Spleen (tissue), 11 donors: Measurements from ENCODE around the gene TAX1BP3. TPM values are rescaled to one million over a fixed set of nuclear protein-coding genes. Genes with fewer than 3 reads are reported as not detected.
"Not testable (repeated sequence)": the region's sequence is repeated elsewhere in the genome, so short reads cannot be mapped to it uniquely, and the experiment has no call there.

Source experiments
- DNase-seq: peaks from one replicate; pipeline ENCODE4 v3.0.0-alpha.2; 2020
- H3K27ac ChIP-seq, 8 donors: fragments of 200-600 bp; sonication (generic) in 7 of 8; 1 replicate in 4 of 8; 2 replicates in 4 of 8; pipeline versions ENCODE4 v1.5.0 to v1.8.0; 2016 to 2021; ENCODE audit warnings: inconsistent platforms in 4 of 8, mild to moderate bottlenecking in 4 of 8, moderate library complexity in 1 of 8
- H3K27me3 ChIP-seq, 7 donors: fragments of 200-600 bp; sonication (generic) in 6 of 7; replicated peaks in 1 of 7; 1 replicate in 4 of 7; 2 replicates in 3 of 7; pipeline versions ENCODE4 v1.5.0 to v1.8.0; 2016 to 2021; ENCODE audit warnings: inconsistent platforms in 3 of 7, mild to moderate bottlenecking in 1 of 7
- H3K36me3 ChIP-seq, 6 donors: fragments of 200-600 bp; sonication (generic) in 5 of 6; 1 replicate in 4 of 6; 2 replicates in 2 of 6; pipeline versions ENCODE4 v1.5.0 to v1.8.0; 2016 to 2021; ENCODE audit warnings: inconsistent platforms in 2 of 6
- H3K4me1 ChIP-seq, 6 donors: fragments of 200-600 bp; sonication (generic) in 5 of 6; 1 replicate in 3 of 6; 2 replicates in 3 of 6; pipeline versions ENCODE4 v1.5.0 to v1.8.0; 2016 to 2021; ENCODE audit warnings: inconsistent platforms in 3 of 6
- H3K4me3 ChIP-seq, 8 donors: fragments of 200-600 bp; sonication (generic) in 7 of 8; 1 replicate in 4 of 8; 2 replicates in 4 of 8; pipeline versions ENCODE4 v1.5.0 to v1.8.0; 2016 to 2021; ENCODE audit warnings: inconsistent platforms in 4 of 8, mild to moderate bottlenecking in 4 of 8, moderate library complexity in 2 of 8
- H3K9me3 ChIP-seq, 8 donors: fragments of 200-600 bp; sonication (generic) in 7 of 8; 1 replicate in 4 of 8; 2 replicates in 4 of 8; pipeline versions ENCODE4 v1.5.0 to v1.8.0; 2016 to 2021; ENCODE audit warnings: inconsistent platforms in 4 of 8
- POLR2A ChIP-seq, 3 donors: fragments of 450-650 bp; IDR thresholded peaks; one replicate each; pipeline ENCODE4 v1.5.1; 2017; ENCODE audit warnings: antibody characterized with exemption in 3 of 3, mild to moderate bottlenecking in 1 of 3
- POLR2AphosphoS5 ChIP-seq, 3 donors: sonication (generic); formaldehyde crosslinking; IDR thresholded peaks; one replicate each; pipeline ENCODE4 v1.5.1; 2017; ENCODE audit warnings: antibody characterized with exemption in 3 of 3
- WGBS, 5 donors: extraction: QIAGEN DNeasy Blood & Tissue Kit in 3 of 5; methylation state at CpG; one replicate each; pipeline versions ENCODE4 v1.1.5 to v1.1.7; 2013 to 2018; 5-methylcytosine and 5-hydroxymethylcytosine counted together
- intact Hi-C: fragments of 100-400 bp; cut with DNase I; formaldehyde crosslinking; loops from one replicate; pipeline ENCODE4 v1.15.0; 2023; ENCODE audit warnings: low total_unique reads
- polyA plus RNA-seq, 3 donors: library from polyadenylated mRNA; stranded (reverse); fragments of 200-250 nt; gene quantifications; one replicate each; pipeline ENCODE4 v1.2.1, GENCODE V29; 2013
- total RNA-seq, 7 donors: library from RNA; depleted of rRNA in 3 of 7; stranded (reverse); fragments of >200 nt in 3 of 7; fragmentation: NEBNext Ultra II Directional in 4 of 7; extraction: Animal tissue kit (Norgen Biotek cat#: 25700) in 4 of 7; gene quantifications; one replicate each; pipeline versions ENCODE4 v1.1.0 to v1.2.1, GENCODE V29; 2016 to 2021
- TF ChIP-seq, protein P1 (sequence below), 11 experiments: fragments of 200-600 bp in 7 of 11; fragments of 450-650 bp in 4 of 11; sonication (generic) in 4 of 11; IDR thresholded peaks in 8 of 11; conservative IDR thresholded peaks in 3 of 11; 1 replicate in 7 of 11; 2 replicates in 4 of 11; pipeline versions ENCODE4 v1.4.0 to v1.8.0; 2016 to 2021; ENCODE audit warnings: antibody characterized with exemption in 11 of 11, inconsistent platforms in 4 of 11, mild to moderate bottlenecking in 1 of 11
- donor health status: healthy with polysubstance abuse.
- donor health status: DM: no; HTN: no; CAD: no; lungs with moderate emphysema.
- donor health status: DM: no; HTN: no; CAD: no.
- donor health status: Bipolar disorder and iron deficiency.
- donor health status: healthy.
- donor health status: DM: no; HTN: no; CAD: no.
- donor health status: DM: yes; HTN: yes; CAD: no.

The TAX1BP3 gene
- total and polyA plus RNA-seq, 10 donors = 32.9 to 65.7 (median 52.6) TPM

DNA sequence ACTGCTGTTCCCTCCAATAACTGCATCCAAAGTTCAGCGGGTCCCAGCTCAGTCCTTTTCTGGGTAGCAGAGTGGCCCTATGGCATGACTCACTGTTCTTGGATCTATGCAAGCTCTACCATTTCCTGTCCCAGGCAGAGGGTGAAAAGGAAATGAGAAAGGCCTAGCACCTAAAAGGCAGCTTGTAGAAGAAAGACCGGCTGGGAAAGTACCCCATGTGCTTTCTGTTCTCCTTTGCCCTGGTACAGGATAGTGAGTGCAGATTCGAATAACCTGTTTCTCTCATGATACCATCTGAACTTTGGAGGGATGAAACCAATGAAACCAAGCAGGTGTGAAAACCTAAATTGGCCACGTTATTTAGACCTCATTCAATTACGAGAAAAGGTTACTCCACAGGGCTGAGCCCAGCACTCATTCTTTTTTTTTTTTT is 42.6 kb upstream of the TAX1BP3 start:
- no peaks in the 10 kb centered on the region for H3K27me3 ChIP-seq
- H3K4me3 ChIP-seq = peak overlapping the region in 2 of 8 donors; percentile 12 to 41
- H3K4me1 ChIP-seq = peaks cover 25 to 83% (median 51%) of the 10 kb centered on the region in 6 donors
- WGBS, 5 donors = 15 to 37% (median 29%) methylated on average over 5 of the region's 5 CpGs
- DNase-seq = no peak
- H3K27ac ChIP-seq = peak overlapping the region in 7 of 8 donors; percentile 33 to 88 (median 81)
- TF ChIP-seq POLR2AphosphoS5 (IDR thresholded peaks at IDR 0.05) = peak in 2 of 3 donors; percentile 18 to 85
- TF ChIP-seq, protein P1, sequence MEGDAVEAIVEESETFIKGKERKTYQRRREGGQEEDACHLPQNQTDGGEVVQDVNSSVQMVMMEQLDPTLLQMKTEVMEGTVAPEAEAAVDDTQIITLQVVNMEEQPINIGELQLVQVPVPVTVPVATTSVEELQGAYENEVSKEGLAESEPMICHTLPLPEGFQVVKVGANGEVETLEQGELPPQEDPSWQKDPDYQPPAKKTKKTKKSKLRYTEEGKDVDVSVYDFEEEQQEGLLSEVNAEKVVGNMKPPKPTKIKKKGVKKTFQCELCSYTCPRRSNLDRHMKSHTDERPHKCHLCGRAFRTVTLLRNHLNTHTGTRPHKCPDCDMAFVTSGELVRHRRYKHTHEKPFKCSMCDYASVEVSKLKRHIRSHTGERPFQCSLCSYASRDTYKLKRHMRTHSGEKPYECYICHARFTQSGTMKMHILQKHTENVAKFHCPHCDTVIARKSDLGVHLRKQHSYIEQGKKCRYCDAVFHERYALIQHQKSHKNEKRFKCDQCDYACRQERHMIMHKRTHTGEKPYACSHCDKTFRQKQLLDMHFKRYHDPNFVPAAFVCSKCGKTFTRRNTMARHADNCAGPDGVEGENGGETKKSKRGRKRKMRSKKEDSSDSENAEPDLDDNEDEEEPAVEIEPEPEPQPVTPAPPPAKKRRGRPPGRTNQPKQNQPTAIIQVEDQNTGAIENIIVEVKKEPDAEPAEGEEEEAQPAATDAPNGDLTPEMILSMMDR (IDR thresholded peaks at IDR 0.05 in 8 of 11, conservative IDR thresholded peaks at IDR 0.05 in 3 of 11) = no peak
- peak in 1 of 3 donors; percentile 17 for TF ChIP-seq POLR2A (IDR thresholded peaks at IDR 0.05)
- intact Hi-C loops = no loop called here
- H3K9me3 ChIP-seq = no peaks in the 10 kb centered on the region
- peaks cover 0 to 44% (median 27%) of the 10 kb centered on the region in 6 donors for H3K36me3 ChIP-seq

DNA sequence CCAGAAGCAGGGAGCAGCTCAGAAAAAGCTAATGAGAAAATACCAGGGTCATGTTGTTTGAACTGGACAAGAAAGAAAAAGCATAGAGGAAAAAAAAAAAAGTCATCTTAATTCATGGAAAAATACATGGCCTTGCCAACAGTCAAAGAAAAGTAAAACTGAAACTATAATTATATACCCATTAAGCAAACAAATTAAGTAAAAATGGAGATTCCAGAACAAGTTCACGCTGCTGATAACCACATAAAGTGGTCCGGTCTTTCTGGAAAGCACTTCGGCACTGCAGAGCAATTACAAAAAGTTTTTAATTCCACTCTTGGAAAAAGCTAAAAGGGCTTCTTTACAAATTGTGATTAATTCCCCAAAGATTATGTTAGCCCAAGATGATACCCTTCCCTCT is 40.0 kb upstream of the TAX1BP3 start:
- intact Hi-C loops = no loop called here
- Histone ChIP-seq H3K27me3 (no peaks in the 10 kb centered on the region), H3K4me3 (no peak overlapping the region), H3K9me3 (no peaks in the 10 kb centered on the region), H3K4me1 (peaks cover 25 to 68% (median 51%) of the 10 kb centered on the region in 6 donors), H3K27ac (peak overlapping the region in 4 of 8 donors; percentile 33 to 62 (median 44)), H3K36me3 (peaks cover 0 to 19% (median 5%) of the 10 kb centered on the region in 6 donors)
- no peak for DNase-seq
- TF ChIP-seq POLR2AphosphoS5 (IDR thresholded peaks at IDR 0.05) = no peak
- no peak for TF ChIP-seq POLR2A (IDR thresholded peaks at IDR 0.05)
- TF ChIP-seq, protein P1 (IDR thresholded peaks at IDR 0.05 in 8 of 11, conservative IDR thresholded peaks at IDR 0.05 in 3 of 11) = no peak
- WGBS, 5 donors = 50 to 72% (median 56%) methylated on average over 3 of the region's 3 CpGs

DNA sequence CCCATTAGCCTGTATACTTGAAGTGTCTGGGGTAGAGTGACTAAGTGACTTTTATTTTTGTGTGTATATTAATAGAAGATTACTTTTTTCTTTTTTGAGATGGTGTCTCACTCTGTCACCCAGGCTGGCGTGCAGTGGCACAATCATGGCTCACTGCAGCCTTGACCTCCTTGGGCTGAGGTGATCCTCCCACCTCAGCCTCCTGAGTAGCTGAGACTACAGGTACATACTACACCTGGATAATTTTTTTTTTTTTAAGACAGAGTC is 37.3 kb upstream of the TAX1BP3 start:
- 69 to 100% (median 100%) methylated on average over 1 of the region's 1 CpG for WGBS, 5 donors
- H3K4me3 ChIP-seq, H3K36me3 ChIP-seq, intact Hi-C loops, DNase-seq, H3K27me3 ChIP-seq, H3K9me3 ChIP-seq: not testable (repeated sequence)
- Histone ChIP-seq H3K4me1 (peaks cover 13 to 53% (median 27%) of the 10 kb centered on the region in 6 donors), H3K27ac (peak overlapping the region in 1 of 8 donors; percentile 8)

DNA sequence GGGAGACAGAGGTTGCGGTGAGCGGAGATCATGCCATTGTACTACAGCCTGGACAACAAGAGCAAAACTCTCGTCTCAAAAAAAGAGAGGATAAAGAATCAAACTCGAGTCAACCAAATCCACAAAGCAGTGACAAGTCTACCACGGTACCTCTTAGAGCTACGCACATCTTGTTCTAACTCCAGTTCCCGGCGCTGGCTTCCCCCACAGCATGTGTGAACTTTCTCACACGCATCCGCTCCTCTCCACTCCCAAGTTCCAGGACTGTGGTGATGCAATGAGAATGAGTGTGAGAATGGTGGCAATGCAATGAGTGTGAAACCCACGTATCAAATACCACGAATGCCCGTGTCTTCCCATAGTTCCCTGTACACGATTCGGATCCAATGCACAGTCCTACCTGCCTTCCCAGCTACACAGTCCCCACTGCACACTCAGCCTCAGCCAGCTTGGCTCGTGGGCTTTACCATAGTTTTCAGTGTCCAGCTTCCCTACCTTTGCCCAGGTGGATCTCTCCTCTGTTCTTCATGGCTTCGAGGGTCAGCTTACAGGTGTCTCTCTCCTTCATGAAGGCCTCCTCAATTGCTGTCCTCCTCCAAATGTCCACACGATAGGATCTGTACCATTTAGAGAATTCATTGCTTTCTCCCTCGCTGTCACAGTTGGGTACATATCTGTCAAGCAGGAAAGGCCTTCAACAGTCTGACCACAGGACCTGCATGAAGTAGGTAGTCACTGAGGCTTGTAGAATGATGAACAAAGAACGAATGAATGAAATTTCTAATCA is 36.7 kb upstream of the TAX1BP3 start:
- intact Hi-C loops = no loop called here
- peaks cover 13 to 51% (median 22%) of the 10 kb centered on the region in 6 donors for H3K4me1 ChIP-seq
- no peak for DNase-seq
- H3K27ac ChIP-seq = peak overlapping the region in 1 of 8 donors; percentile 8
- no peak for TF ChIP-seq POLR2A (IDR thresholded peaks at IDR 0.05)
- TF ChIP-seq, protein P1 (IDR thresholded peaks at IDR 0.05 in 8 of 11, conservative IDR thresholded peaks at IDR 0.05 in 3 of 11) = no peak
- H3K27me3 ChIP-seq = no peaks in the 10 kb centered on the region
- H3K4me3 ChIP-seq = no peak overlapping the region
- WGBS, 5 donors = 76 to 86% (median 79%) methylated on average over 20 of the region's 20 CpGs
- H3K36me3 ChIP-seq = no peaks in the 10 kb centered on the region
- no peaks in the 10 kb centered on the region for H3K9me3 ChIP-seq

DNA sequence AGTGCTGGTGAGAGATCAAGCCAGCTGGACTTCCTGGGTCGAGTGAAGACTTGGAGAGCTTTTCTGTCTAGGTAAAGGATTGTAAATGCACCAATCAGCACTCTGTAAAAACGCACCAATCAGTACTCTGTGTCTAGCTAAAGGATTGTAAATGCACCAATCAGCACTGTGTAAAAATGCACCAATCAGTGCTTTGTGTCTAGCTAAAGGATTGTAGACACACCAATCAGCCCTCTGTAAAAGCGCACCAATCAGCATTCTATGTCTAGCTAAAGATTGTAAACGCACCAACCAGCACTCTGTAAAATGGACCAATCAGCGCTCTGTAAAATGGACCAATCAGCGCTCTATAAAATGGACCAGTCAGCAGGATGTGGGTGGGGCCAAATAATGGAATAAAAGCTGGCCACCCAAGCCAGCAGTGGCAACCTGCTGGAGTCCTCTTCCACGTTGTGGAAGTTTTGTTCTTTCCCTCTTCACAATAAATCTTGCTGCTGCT is 33.7 kb upstream of the TAX1BP3 start:
- H3K27me3 ChIP-seq, H3K27ac ChIP-seq, H3K4me3 ChIP-seq, intact Hi-C loops, DNase-seq, H3K36me3 ChIP-seq: not testable (repeated sequence)
- whole genome bisulfite sequencing, 5 donors = 85 to 97% (median 87%) methylated on average over 7 of the region's 7 CpGs
- Histone ChIP-seq H3K4me1 (peaks cover 0 to 43% (median 1%) of the 10 kb centered on the region in 6 donors), H3K9me3 (peaks cover 0 to 13% (median 8%) of the 10 kb centered on the region in 8 donors)
